Epithelial cell of esophagus (primary cell): ENCODE measurements around the gene APC2.
"Not testable (repeated sequence)": the region's sequence is repeated elsewhere in the genome, so short reads cannot be mapped to it uniquely, and the experiment has no call there.

ENCODE experiments used
- DNase-seq: peaks from one replicate; pipeline ENCODE4 v3.0.0; 2010; ENCODE audit warnings: low read depth
- H3K4me3 ChIP-seq: 2 replicates; pipeline ENCODE4 v1.5.1; 2011; ENCODE audit warnings: mild to moderate bottlenecking, low read length, control low read depth
- CTCF ChIP-seq: IDR thresholded peaks from 2 replicates; pipeline ENCODE4 v1.5.1; 2011; ENCODE audit warnings: low read depth, mild to moderate bottlenecking, low read length, control low read depth, inconsistent platforms; ENCODE audit not compliant: insufficient read depth; ENCODE audit errors: missing control alignments

Gene APC2

GRCh38 chr19:1438933-1439354 lies 11.0 kb upstream of the APC2 start:
- no peak for TF ChIP-seq CTCF
- H3K4me3 ChIP-seq: peak overlapping the region; percentile 93
- no peak for DNase-seq

DNA sequence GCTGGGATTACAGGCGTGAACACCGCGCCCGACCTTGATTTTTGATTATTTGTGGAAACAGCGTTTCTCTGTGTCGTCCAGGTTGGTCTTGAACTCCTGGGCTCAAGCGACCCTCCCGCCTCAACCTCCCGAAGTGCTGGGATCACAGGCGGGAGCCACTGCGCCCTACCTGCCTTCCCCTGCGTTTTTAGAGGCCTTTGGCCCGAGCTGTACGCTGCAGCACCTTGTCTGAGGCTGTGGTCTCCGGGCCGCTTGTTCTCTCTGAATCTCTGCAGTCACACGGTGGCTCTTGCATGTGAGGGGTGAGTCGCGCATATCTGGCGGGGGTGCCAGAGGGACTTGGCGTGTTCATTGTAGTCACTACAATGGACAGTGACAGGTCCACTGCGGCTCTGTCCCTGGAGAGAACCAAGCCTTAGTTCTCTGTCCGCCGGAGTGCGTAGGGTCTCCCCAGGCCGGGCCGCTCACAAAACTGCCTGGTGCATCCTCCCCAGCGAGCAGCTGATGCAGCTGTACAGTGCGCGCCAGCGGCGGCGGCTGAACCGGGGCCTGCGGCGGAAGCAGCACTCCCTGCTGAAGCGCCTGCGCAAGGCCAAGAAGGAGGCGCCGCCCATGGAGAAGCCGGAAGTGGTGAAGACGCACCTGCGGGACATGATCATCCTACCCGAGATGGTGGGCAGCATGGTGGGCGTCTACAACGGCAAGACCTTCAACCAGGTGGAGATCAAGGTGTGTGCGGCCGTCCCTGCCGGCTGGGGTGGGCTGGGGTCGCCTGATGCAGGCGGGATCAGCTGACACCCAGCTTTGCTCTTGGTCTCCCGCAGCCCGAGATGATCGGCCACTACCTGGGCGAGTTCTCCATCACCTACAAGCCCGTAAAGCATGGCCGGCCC lies 10.2 kb upstream of the APC2 start:
- DNase-seq: not testable (repeated sequence)
- peak overlapping the region; percentile 93 for H3K4me3 ChIP-seq

GRCh38 chr19:1440418-1440801 lies 9.5 kb upstream of the APC2 start:
- H3K4me3 ChIP-seq: no peak overlapping the region
- DNase-seq: no peak
- TF ChIP-seq CTCF: no peak

DNA sequence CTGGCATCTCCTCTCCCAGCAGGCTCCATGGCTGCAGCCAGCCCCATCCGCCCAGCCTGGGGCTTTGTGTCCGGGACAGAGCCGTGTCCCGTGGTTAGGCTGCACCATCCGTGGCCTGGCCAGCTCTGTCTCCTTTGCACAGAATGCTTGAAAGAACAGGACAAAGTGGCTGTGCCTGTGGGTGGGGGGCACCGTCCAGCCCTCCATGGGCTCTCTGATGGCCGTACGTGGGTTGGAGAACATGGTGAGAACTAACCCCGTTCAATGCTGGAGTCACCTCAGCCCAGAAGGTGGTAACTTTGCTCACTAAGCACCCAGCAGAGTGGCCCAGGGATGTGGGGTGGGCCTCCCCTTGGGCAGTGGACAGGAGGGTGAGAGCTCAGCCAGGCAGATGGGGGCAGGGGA lies 8.9 kb upstream of the APC2 start:
- no peak overlapping the region for H3K4me3 ChIP-seq
- TF ChIP-seq CTCF: no peak
- no peak for DNase-seq

GRCh38 chr19:1441677-1442438 lies 8.1 kb upstream of the APC2 start:
- TF ChIP-seq CTCF: no peak
- DNase-seq: no peak
- H3K4me3 ChIP-seq: no peak overlapping the region

DNA sequence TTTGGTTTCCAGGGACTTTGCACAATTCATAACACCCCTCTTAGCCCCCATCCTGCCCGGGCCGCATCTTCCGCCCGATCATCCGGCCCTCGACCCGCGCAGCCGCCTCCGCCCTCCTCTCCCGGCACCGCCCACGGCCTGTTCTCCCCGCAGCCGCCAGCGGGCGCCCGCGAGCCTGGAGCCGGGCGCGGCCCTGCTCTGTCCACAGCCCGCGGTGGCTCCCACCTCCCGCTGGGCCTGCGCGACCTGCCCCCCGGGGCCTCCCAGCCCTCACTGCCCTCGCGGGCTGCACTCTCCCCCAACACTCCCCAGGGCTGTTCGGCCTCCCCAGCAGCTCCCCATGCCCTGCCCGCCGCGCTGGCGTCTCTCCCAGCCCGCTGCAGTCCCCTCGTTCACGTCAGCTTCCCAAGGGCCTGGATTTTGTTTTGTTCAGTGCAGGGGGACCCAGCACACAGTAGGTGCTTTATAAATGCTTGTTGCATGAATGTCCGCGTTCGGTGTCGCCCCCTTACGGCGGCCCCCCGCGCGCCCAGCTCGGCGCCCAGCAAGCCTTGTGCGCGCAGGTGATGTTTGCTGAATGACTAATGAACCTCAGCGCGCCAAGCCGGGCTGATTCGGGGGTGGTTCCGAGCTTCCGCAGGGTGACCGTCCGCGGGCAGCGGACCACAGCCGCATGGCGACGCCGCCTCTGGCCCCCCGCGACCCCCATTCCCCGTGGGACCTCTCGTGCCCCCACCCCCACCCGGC lies 4.6 kb upstream of the APC2 start:
- no peak overlapping the region for H3K4me3 ChIP-seq
- peak; percentile 40 for TF ChIP-seq CTCF

More for the DNA sequence above, 4.6 kb upstream of the APC2 start:
- DNase-seq: peak; percentile 62
